Neural crest cell (in vitro differentiated cells): ENCODE results near the gene MTMR12. TPM values are rescaled to one million over a fixed set of nuclear protein-coding genes. Genes with fewer than 3 reads are reported as not detected.

Source experiments
- DNase-seq: peaks from one replicate; pipeline ENCODE4 v3.0.0; 2021; ENCODE audit warnings: low read depth, mixed read lengths, low spot score
- H3K27ac Mint-ChIP-seq: one replicate; pipeline ENCODE4 v1.8.0; 2021; ENCODE audit warnings: mild to moderate bottlenecking, mixed read lengths; ENCODE audit not compliant: unreplicated experiment
- H3K27me3 Mint-ChIP-seq: 2 replicates; pipeline ENCODE4 v1.8.0; 2021; ENCODE audit warnings: low read depth, mild to moderate bottlenecking, mixed read lengths
- H3K36me3 Mint-ChIP-seq: 2 replicates; pipeline ENCODE4 v1.8.0; 2021; ENCODE audit warnings: low read depth, mild to moderate bottlenecking, mixed read lengths
- H3K4me1 Mint-ChIP-seq: 2 replicates; pipeline ENCODE4 v1.8.0; 2021; ENCODE audit warnings: mixed read lengths
- H3K4me3 Mint-ChIP-seq: one replicate; pipeline ENCODE4 v1.8.0; 2021; ENCODE audit warnings: mild to moderate bottlenecking, mixed read lengths
- H3K9me3 Mint-ChIP-seq: 2 replicates; pipeline ENCODE4 v1.8.0; 2021; ENCODE audit warnings: mixed read lengths
- total RNA-seq: library from RNA; stranded (reverse); gene quantifications from 2 replicates; pipeline ENCODE4 v1.2.1, GENCODE V29; 2021
- TF ChIP-seq, protein P1 (sequence below): fragments of 200-600 bp; sonication (generic); conservative IDR thresholded peaks from 2 replicates; pipeline ENCODE4 v1.5.0; 2021; ENCODE audit warnings: antibody characterized with exemption, mild to moderate bottlenecking

MTMR12 gene
- total RNA-seq, 1 donor from 2014 or later: 28.1 TPM

DNA sequence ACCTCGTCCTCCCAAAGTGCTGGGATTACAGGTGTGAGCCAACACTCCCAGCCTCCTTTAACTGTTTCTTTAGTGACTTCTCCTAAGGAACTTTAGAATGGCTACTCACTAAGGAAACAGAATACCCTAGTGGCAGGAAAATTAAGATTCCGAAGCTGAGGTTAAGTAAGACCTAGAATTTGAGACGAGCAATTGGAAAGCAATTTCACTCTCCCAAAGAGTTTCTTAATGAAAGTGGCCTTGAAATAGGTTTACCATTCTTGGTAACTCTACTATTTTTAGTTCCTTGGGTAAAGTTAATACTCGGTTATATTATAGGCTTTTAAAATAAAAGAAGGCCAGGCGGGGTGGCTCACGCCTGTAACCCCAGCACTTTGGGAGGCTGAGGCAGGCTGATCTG is 115.7 kb downstream of the MTMR12 start:
- no peaks in the 10 kb centered on the region for H3K4me1 Mint-ChIP-seq
- H3K27ac Mint-ChIP-seq: no peak overlapping the region
- H3K27me3 Mint-ChIP-seq: no peaks in the 10 kb centered on the region
- TF ChIP-seq, protein P1, sequence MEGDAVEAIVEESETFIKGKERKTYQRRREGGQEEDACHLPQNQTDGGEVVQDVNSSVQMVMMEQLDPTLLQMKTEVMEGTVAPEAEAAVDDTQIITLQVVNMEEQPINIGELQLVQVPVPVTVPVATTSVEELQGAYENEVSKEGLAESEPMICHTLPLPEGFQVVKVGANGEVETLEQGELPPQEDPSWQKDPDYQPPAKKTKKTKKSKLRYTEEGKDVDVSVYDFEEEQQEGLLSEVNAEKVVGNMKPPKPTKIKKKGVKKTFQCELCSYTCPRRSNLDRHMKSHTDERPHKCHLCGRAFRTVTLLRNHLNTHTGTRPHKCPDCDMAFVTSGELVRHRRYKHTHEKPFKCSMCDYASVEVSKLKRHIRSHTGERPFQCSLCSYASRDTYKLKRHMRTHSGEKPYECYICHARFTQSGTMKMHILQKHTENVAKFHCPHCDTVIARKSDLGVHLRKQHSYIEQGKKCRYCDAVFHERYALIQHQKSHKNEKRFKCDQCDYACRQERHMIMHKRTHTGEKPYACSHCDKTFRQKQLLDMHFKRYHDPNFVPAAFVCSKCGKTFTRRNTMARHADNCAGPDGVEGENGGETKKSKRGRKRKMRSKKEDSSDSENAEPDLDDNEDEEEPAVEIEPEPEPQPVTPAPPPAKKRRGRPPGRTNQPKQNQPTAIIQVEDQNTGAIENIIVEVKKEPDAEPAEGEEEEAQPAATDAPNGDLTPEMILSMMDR: no peak
- no peaks in the 10 kb centered on the region for H3K36me3 Mint-ChIP-seq
- H3K9me3 Mint-ChIP-seq: no peaks in the 10 kb centered on the region
- DNase-seq: no peak
- no peak overlapping the region for H3K4me3 Mint-ChIP-seq

DNA sequence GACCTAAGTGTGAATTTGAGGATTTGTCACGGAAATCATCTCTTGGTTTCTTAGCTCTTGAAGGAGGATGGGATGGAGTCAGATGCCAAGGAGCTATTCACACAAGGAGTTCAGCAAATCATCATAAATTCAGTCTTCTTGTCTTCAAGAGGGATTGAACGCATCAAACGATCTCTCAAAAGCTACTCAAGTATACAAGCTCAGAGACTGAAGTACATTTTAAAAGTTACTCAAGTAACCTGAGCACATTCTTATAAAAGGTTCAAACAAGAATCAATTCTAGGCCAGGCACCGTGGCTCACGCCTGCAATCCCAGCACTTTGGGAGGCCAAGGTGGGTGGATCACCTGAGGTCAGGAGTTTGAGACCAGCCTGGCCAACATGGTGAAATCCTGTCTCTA is 117.5 kb downstream of the MTMR12 start:
- no peak overlapping the region for H3K4me3 Mint-ChIP-seq
- H3K4me1 Mint-ChIP-seq: no peaks in the 10 kb centered on the region
- TF ChIP-seq, protein P1: no peak
- no peaks in the 10 kb centered on the region for H3K9me3 Mint-ChIP-seq
- H3K27ac Mint-ChIP-seq: no peak overlapping the region
- no peaks in the 10 kb centered on the region for H3K27me3 Mint-ChIP-seq
- no peaks in the 10 kb centered on the region for H3K36me3 Mint-ChIP-seq
- no peak for DNase-seq

DNA sequence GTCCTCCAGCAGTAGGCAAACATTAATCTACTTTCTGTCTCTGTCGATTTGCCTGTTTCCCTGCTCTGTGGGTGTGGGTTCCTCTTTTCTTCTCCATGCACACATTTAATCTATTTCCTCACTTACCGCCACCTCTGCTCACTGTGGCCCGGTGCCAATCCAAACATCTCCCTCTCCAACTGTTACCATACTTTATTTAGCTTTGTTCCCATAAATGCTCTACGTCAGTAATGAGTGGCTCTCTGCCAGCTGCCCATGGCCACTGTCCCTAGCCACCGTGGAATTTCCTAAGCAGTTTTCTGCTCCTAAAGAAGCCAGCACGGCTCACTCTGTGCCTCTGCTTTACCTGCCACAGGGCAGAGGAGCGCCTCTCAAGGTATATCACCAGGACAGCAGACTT is 119.1 kb downstream of the MTMR12 start:
- DNase-seq: no peak
- Mint-ChIP-seq H3K4me1 (no peaks in the 10 kb centered on the region), H3K36me3 (no peaks in the 10 kb centered on the region), H3K4me3 (no peak overlapping the region), H3K9me3 (no peaks in the 10 kb centered on the region), H3K27me3 (no peaks in the 10 kb centered on the region), H3K27ac (no peak overlapping the region)
- TF ChIP-seq, protein P1: no peak

DNA sequence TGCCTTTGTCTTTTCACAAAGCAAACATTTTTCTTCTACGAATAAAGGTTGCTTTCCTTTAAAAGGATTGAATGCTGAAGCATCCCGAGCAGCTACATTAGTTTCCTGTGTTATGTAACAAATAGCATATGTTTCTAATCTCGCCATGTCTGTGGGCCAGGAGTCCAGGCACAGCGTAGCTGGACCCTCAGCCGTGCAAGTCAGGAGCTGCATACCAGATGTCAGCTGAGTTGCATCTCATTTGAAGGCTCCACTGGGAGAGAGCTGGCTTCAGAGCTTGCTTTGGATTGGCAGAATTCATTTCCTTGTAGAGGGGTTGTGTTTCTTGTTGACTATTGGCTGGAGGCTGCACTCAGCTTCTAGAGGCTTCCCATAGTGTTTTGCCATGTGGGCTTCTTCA is 122.6 kb downstream of the MTMR12 start:
- H3K27me3 Mint-ChIP-seq: no peaks in the 10 kb centered on the region

DNA sequence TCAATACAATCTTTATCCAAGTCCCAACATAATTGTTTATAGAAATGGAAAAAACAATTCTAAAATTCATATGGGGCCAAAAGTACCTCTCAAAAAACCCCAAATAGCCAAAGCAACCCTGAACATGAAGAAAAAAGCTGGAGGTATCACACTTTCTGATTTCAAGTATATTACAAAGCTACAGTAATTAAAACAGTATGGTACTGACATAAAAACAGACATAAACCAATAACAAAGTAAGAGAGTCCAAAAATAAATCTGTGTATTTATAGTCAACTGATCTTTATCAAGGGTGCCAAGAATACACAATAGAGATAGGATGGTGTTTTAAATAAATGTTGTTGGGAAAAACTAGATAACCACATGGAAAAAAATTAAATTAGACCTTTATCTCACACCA is 125.1 kb downstream of the MTMR12 start:
- Mint-ChIP-seq H3K36me3 (no peaks in the 10 kb centered on the region), H3K27me3 (no peaks in the 10 kb centered on the region), H3K27ac (no peak overlapping the region)

More for the DNA sequence above, 122.6 kb downstream of the MTMR12 start:
- Mint-ChIP-seq H3K9me3 (peaks cover 2% of the 10 kb centered on the region), H3K4me3 (no peak overlapping the region), H3K36me3 (no peaks in the 10 kb centered on the region), H3K4me1 (no peaks in the 10 kb centered on the region), H3K27ac (no peak overlapping the region)
- DNase-seq: no peak
- TF ChIP-seq, protein P1: no peak

More for the DNA sequence above, 125.1 kb downstream of the MTMR12 start:
- Mint-ChIP-seq H3K4me3 (no peak overlapping the region), H3K4me1 (no peaks in the 10 kb centered on the region), H3K9me3 (peaks cover 2% of the 10 kb centered on the region)
- TF ChIP-seq, protein P1: no peak
- DNase-seq: no peak
